ENCODE results near the gene ST8SIA3. TPM values are rescaled to one million over a fixed set of nuclear protein-coding genes. Genes with fewer than 3 reads are reported as not detected.
"Not testable (repeated sequence)": the region's sequence is repeated elsewhere in the genome, so short reads cannot be mapped to it uniquely, and the experiment has no call there.

The ST8SIA3 gene
- total RNA-seq, 1 experiment from 2014 or later = not detected

- no peak for DNase-seq (ENCODE audit: low read depth)
Measured at GRCh38 chr18:57364460-57364859, 12.1 kb downstream of the ST8SIA3 start.

GRCh38 chr18:57366528-57367081 is 14.2 kb downstream of the ST8SIA3 start:
- DNase-seq (ENCODE audit: low read depth) = no peak

GRCh38 chr18:57372444-57372843 is 20.1 kb downstream of the ST8SIA3 start:
- DNase-seq (ENCODE audit: low read depth) = no peak

- no peak for DNase-seq (ENCODE audit: low read depth)
Measured at GRCh38 chr18:57373017-57373416, 20.7 kb downstream of the ST8SIA3 start.

GRCh38 chr18:57376503-57376902 is 24.1 kb downstream of the ST8SIA3 start:
- DNase-seq (ENCODE audit: low read depth) = no peak

GRCh38 chr18:57389271-57389670 is 36.9 kb downstream of the ST8SIA3 start:
- DNase-seq (ENCODE audit: low read depth) = peak; percentile 22

GRCh38 chr18:57390044-57390443 is 37.7 kb downstream of the ST8SIA3 start:
- no peak for DNase-seq (ENCODE audit: low read depth)

- not testable (repeated sequence) for DNase-seq (ENCODE audit: low read depth)
Measured at GRCh38 chr18:57394749-57395148, 42.4 kb downstream of the ST8SIA3 start.

- peak; percentile 84 for DNase-seq (ENCODE audit: low read depth)
Measured at GRCh38 chr18:57396831-57397230, 44.5 kb downstream of the ST8SIA3 start.

GRCh38 chr18:57397440-57398132 is 45.2 kb downstream of the ST8SIA3 start:
- DNase-seq (ENCODE audit: low read depth) = peak; percentile 99

- DNase-seq (ENCODE audit: low read depth) = no peak
Measured at GRCh38 chr18:57404345-57404744, 52.0 kb downstream of the ST8SIA3 start.

- no peak for DNase-seq (ENCODE audit: low read depth)
Measured at GRCh38 chr18:57409650-57410049, 57.3 kb downstream of the ST8SIA3 start.

- DNase-seq (ENCODE audit: low read depth) = no peak
Measured at GRCh38 chr18:57410749-57411148, 58.4 kb downstream of the ST8SIA3 start.

- DNase-seq (ENCODE audit: low read depth) = no peak
Measured at GRCh38 chr18:57416542-57416941, 64.2 kb downstream of the ST8SIA3 start.

Other genes with a start within 250 kb of the ST8SIA3 start
- not detected in 2 replicates for gene BOD1L2, start 205.5 kb upstream of the ST8SIA3 start, total RNA-seq (2014; rRNA removed; shearing (Covaris generic))
- gene ONECUT2, start 82.8 kb downstream of the ST8SIA3 start, total RNA-seq (2014; rRNA removed; shearing (Covaris generic)) = 1.2 and 1.5 TPM in 2 replicates
- 37.8 and 51.3 TPM in 2 replicates for gene FECH, start 234.1 kb downstream of the ST8SIA3 start, total RNA-seq (2014; rRNA removed; shearing (Covaris generic))